Activated T-helper 2 cell treated with anti-CD3 and anti-CD28 coated beads, Interferon-gamma antibody, Interleukin-2, Interleukin-4, amounts not matched to agents 10 μg/mL and 5 μg/mL and 100 μg/mL, durations not matched to agents 14 hours and 24 hours and 36 hours (primary cell): Measurements from ENCODE around the gene PMVK. TPM values are rescaled to one million over a fixed set of nuclear protein-coding genes. Genes with fewer than 3 reads are reported as not detected.

Experiments
- total RNA-seq: library from RNA; stranded (reverse); gene quantifications from 2 replicates; pipeline ENCODE4 v1.2.3, GENCODE V29; 2022

Gene PMVK
- total RNA-seq, 1 donor from 2014 or later: 44.8 TPM

Other genes with a start within 250 kb of the PMVK start
- 0.39 and 0.91 TPM in 2 replicates for gene KCNN3, start 66.4 kb downstream of the PMVK start, total RNA-seq
- gene PBXIP1, start 19.4 kb upstream of the PMVK start, total RNA-seq: 23.6 and 25.3 TPM in 2 replicates
- 30.4 and 30.6 TPM in 2 replicates for gene PYGO2, start 25.1 kb upstream of the PMVK start, total RNA-seq
- gene SHC1, start 34.0 kb upstream of the PMVK start, total RNA-seq: 55.4 and 56.1 TPM in 2 replicates
- 169 and 178 TPM in 2 replicates for gene CKS1B, start 38.0 kb upstream of the PMVK start, total RNA-seq
- gene FLAD1, start 46.6 kb upstream of the PMVK start, total RNA-seq: 54.9 and 60.2 TPM in 2 replicates
- gene LENEP, start 56.9 kb upstream of the PMVK start, total RNA-seq: 0.48 and 2.0 TPM in 2 replicates
- 147 and 154 TPM in 2 replicates for gene ZBTB7B, start 66.1 kb upstream of the PMVK start, total RNA-seq
- gene DCST2, start 97.1 kb upstream of the PMVK start, total RNA-seq: 0.21 and 0.80 TPM in 2 replicates
- gene DCST1, start 97.1 kb upstream of the PMVK start, total RNA-seq: 0.11 TPM in 1 of 2 replicates, not detected in the other
- 72.0 and 74.8 TPM in 2 replicates for gene ADAM15, start 114.6 kb upstream of the PMVK start, total RNA-seq
- 9.2 and 10.5 TPM in 2 replicates for gene EFNA4, start 127.0 kb upstream of the PMVK start, total RNA-seq
- gene EFNA3, start 142.1 kb upstream of the PMVK start, total RNA-seq: 6.0 and 7.1 TPM in 2 replicates
- 0.18 and 0.39 TPM in 2 replicates for gene EFNA1, start 191.2 kb upstream of the PMVK start, total RNA-seq
- 56.9 and 58.0 TPM in 2 replicates for gene SLC50A1, start 199.1 kb upstream of the PMVK start, total RNA-seq
- gene DPM3, start 203.8 kb upstream of the PMVK start, total RNA-seq: 49.0 and 51.0 TPM in 2 replicates
- gene KRTCAP2, start 236.6 kb upstream of the PMVK start, total RNA-seq: 237 and 247 TPM in 2 replicates
- 10.7 and 11.5 TPM in 2 replicates for gene TRIM46, start 237.1 kb upstream of the PMVK start, total RNA-seq